Ramos (cell line): ENCODE results near the gene LTA4H.
"Not testable (repeated sequence)": the region's sequence is repeated elsewhere in the genome, so short reads cannot be mapped to it uniquely, and the experiment has no call there.

Experiments used
- in situ Hi-C: fragments of 300-500 bp; cut with MboI; formaldehyde crosslinking; loops from one replicate; pipeline ENCODE4 v1.14.3; 2022; ENCODE audit warnings: low sequenced_read_pairs; ENCODE audit not compliant: unreplicated experiment

LTA4H gene

DNA sequence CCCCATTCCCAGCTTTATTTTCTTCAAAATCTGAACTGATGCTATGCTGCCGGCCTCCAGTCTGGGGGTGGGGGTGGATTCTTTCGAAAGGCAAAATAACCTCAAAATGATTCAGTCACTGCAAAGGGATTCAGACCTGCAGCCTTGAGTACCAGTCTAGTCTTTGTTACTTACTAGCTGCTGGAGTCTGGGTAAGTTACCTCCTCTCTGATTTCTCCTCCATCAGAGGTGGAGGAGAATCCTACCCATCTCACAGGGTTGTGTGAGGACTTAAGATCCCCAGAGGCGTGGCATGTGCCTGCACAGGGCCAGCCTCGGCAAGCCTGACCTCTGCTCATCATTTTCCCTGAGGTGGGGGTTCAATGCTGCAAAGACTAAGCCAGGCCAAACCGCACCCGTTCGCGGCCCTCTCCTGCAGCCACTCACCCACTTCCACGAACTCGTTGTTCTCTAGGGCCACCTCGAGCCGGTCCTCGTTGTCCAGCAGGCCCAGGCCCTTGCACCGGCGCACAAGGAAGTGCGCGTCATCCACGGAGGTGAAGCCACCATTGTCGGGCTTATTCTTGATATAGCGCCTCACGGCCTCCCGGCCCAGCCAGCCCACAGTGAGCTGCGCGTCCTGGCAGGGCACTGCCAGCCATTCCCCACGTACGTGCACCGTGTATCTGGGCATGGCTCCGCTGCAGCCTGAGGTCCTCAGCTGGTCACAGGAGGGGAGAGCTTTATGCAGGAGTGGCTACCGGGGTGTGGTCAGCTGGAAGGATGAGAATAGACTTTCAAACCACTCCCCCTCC, 40.0 kb downstream of the LTA4H start:
- in situ Hi-C loops = no loop called here

DNA sequence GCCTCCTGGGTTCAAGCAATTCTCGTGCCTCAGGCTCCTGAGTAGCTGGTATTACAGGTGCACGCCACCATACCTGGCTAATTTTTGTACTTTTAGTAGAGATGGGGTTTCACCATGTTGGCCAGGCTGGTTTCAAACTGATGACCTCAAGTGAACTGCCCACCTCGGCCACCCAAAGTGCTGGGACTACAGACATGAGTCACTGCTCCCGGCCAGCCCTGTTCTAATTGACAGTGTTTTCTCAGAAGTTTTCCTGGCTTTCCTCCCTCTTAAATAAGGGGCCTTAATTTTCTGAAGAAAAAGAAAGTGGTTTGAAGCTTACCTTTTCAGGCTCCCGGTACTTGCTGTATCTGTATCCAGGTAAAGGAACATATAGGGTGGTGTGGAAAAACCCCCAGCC, 40.9 kb downstream of the LTA4H start:
- in situ Hi-C loops = no loop called here

DNA sequence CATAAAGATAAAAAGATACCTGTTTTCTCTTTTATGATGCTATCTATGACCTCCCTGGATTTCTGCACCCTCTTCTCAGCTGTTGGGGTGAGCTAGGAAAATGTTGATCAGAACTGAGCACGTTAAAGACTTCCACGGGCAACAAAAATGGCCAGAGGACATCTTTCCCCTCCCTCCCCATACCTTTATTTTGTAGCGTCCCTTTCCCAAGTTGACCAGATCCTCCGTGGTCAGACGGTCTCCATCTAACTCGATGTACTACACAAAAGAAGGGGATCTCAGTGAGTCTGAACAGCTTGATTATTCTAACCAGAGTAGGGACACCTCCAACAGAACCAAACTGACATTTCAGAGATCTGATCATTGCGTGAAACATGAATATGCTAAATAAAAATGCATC, 41.5 kb downstream of the LTA4H start:
- in situ Hi-C loops = no loop called here

DNA sequence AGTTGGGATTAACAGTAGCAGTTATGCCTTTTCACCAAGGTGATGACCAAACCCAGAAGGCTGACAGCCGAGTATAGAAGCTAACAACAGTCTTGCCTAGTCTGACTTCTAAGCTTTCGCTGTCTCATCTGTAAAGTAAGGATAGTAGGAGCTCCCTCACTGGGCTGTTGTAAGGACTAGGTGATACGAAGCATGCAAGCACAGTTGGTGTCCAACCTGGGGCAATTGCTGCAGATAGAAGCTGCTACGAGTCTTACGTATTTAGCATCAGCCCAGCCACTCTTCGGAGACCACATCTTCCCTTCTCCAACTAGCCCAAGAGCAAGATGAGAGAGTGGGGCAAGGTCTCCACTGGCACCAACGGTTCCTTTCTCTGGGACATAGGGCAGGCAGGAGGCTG, 45.3 kb downstream of the LTA4H start:
- in situ Hi-C loops = no loop called here

DNA sequence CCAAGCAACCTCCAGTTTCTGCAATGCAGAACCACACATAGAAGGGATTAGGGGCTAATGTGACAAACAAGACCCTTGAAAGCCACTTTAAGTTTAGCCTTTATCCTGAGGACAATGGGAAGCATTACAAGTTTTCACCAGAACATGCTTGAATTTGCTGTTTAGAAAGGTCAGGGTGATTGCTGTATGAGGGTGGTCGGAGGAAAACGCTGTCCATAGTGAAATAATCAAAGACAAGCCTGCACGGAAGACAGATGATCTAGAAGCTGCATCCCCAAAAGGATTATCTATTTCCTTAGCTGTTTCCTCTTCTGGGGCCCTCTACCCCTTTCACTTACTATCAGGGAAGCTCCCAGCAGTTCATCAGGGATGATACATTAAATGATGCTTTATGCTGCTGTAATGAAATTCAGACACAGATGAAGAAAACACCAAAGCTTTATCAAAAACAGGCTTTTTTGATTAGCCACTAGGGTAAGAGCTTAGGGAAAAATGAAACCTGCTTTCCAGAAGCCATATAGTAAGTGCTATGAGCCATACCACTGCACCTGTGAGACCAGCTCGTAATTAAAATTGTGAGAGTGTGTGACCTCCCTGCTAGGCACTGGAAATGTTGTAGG, 45.8 kb downstream of the LTA4H start:
- in situ Hi-C loops = no loop called here

DNA sequence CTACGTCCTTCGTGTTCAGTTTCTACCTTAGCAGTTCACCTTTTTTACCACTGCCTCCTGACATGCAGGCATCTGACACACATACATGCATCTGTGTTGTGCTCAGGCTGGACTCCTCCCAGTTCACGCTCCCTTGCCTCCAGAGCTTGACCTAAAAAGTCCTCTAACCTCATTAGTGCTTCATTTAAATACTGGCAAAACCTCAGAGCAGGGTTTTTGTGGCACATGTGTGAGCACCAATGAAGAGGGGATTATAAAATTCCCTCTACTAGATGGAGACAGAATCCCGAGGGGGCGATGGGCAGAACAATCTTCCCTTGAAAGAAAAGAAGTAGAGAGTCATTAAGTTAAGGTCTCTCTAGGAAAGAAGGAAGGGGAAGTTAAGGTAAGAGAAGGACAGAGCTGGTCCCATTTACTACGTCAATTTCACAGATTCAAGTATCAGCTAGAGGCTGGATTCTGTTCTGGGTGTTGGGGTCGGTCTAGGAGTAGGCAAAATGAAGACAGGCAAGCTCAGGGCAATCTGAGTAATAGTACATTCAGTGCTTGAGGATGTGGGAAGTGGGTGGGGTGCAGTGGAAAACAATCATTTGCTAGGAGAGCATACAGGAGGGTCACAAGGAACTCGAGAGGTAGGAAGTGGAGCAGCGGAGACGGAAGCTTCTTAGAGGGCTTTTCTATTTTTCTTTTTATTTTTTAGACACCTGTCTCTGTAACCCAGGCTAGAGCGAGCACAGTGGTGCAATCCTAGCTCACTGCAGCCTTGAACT, 46.7 kb downstream of the LTA4H start:
- in situ Hi-C loops = no loop called here

DNA sequence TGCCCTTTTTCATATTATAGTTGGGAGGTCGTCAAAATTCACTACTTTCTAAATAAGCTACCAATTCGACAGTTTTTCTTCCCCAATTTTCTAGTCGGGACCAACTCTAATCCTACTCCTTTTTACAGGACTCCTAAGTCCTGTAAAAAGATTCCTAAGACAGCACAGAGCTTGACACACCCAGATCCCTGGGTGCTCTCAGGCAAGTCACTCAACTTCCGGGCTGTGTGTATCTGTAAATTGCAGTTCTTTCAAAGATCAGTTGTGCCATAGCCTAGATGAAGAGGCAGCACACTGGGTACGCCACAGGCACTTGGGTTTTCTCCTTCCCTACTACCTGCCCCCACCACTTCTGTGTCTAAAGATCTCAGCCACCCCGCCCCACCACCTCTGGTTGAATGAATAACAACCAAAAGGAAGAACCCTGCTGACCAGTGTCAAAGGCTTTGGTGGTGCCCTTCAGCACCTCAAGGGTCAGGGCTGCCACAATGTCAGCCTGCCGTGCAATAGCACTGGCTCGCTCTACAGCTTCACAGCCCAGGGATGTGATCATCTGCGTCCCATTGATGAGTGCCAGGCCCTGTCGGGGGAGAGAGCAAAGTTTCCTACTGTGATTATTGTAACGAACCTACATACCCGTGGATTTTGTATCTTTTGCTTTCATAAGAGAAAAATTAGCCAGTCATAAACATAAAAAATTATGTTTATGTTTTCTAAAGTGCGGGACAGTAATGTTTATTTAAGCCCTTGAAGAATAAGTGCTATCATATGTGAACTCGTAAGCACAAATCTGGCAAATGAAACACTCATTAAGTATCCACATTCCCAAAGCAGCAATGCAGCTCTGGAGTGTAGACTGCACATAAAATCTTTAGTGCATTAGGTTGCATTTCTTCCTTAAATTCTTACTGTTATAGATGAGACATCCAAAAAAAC, 48.5 kb downstream of the LTA4H start:
- in situ Hi-C loops = no loop called here

DNA sequence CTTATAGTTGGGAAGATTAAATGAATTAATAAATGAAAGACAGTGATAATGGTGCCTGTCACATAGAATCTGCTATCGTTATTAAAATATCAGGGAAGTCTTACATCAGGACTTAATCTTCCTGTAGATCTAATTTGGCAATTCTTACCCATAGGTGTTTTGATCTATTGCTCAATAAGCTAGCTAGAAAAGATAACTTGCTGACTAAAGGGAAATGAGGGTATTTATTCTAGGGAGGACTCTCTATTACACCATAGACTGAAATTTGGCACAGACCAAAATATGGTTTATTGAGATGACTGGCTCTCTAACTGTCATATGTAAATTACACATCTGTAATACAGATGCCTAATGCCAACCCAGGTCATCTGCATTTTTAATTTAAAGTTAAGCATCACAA, 50.7 kb downstream of the LTA4H start:
- in situ Hi-C loops = no loop called here

DNA sequence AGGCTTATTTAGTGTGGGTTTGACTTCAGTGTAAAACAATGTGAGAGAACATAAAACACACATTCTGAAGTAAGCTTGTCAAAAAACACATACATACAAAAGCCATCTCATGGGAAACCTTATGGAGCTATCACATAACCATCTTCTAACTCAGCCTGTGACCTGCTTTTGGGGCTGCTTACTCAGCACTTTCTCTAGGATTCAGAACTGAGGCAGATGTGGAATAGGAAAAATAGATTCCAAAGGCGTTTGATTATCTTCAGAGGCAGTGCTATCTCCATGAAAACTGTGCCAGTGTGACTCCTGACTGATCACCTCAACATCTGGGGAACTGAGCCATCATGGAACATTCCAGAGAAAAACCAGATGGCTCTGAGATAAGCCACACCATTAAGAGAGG, 52.8 kb downstream of the LTA4H start:
- in situ Hi-C loops = no loop called here

DNA sequence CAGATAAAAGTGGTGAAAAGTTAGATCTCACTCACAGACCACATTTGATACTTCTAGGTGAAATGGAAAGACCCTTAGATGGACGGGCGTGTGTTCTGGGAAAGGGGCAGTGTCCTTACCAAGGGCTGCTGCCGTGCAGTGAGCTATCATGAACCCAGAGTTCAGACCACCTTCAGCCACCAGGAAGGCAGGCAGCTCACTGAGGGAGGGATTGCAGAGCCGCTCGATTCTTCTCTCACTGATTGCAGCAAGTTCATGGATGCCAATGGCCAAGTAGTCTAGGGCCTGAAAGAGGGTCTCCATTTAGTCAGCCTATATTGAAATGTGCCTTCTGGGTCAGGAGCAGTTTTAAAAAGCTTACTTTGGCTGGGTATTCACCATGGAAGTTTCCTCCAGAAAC, 55.0 kb downstream of the LTA4H start:
- in situ Hi-C loops = no loop called here

DNA sequence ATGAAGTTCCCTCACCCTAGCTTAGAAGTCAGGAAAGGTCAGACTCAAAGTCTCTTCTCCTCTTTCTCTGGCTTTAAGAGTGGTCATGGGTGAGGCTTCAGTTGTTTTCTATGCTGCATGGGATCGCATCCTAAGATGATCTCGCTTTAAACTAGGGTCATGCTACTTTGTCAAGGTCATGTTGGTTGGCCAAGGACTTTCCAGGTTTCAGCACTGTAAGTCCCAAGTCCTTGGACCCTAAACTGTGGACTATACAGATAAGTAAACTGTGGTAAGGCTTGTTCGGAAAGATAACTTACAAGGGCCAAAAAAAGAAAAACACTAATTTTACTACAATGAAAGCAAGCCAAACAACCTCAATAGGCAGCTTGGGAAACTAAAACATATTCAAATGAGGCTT, 56.6 kb downstream of the LTA4H start:
- in situ Hi-C loops = no loop called here

DNA sequence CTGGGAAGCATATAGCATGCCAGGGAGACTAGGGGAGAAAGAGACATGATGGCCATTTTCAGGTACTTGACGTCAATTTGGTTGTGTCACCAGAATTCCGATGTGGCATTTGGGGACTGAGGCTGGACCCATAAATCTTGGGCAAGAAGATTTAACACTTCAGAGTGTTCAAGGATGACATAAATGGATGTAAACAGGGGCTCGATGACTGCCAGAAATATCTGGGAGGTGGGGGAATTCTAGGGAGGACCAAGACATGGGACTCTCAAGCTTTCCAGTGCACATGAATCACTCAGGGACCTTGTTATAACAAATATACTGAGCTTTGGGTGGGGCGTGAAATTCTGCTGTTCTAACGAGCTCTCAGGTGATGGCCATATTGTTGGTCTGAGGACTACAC, 57.0 kb downstream of the LTA4H start:
- in situ Hi-C loops = no loop called here

DNA sequence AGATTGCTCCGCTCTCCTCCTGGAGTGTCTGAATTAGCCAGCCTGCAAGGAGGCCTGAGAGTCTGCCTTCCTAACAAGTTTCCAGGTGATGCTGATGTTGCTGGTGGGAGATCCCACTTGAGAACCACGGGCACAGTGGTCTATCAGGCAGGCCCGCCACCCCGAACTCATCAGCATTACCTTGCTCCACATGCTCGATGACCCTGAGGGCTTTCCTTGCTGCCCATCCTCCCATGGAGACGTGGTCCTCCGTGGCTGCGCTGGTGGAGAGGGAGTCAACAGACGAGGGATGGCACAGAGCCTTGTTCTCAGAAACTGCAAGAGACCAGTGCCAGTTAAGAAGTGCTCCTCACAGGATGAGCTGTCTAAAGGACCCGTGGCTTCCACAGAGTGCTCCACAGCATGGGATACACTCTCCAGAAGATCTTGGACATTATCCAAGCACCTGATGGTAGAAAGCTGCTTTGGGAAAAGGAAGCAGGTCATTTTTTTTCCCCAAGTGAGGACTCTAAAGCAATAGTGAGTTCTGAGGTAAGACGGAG, 57.6 kb downstream of the LTA4H start:
- in situ Hi-C loops = no loop called here

DNA sequence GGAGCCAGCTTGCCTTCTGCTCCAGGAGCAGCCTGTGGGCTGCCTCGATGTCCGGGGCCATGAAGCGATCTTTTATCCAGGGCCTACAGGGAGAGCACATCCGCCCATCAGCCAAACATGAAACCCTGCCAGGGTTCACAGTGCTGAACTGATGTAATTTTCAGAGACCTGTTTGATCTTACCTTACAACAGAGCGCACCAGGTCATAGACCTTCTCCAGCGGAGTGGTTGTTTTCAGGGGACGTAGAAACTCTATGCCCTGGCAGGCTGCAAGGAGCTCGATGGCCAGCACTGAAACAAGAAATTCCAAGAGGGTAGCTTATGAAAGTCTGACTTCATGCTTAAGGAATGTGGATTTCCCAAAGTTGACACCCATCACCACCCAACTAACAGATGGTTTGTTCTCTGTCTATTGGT, 59.0 kb downstream of the LTA4H start:
- in situ Hi-C loops = no loop called here

DNA sequence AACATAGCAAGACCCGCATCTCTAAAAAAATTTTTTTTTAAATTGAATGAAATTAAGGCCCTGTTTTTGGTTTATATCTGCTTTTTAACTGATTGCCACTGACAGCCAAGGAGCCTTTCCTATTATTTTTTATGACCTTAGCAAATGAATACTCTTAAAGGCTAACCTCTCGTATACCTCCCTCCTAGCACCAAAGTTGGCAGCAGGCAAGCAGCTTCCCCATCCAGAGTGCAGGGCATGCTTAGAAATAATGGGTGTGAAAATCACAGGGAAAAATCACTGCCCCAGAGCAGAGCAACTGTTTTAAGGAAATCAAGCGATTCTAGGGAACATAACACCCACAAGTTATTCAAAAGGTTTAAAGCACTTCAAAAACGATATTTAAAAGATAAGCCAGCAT, 59.9 kb downstream of the LTA4H start:
- in situ Hi-C loops = no loop called here

DNA sequence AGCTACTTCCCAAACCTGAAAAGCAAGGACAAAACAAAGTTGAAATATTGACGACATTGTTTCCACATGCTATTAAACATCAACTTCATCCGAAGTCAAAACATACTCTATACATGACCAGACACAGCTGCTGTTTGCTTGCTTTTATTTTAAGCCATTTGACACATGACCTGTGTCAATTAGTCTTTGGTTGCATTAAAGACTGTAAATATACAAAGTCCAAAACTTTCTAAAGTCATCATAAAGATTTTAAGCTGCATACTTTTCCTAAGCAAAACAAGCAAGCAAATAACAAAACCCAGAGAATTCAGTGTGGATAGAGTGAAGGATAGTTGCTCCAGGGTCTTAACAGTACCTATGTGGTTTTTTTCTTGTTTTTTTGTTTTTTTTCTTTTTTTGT, 61.0 kb downstream of the LTA4H start:
- in situ Hi-C loops = no loop called here

DNA sequence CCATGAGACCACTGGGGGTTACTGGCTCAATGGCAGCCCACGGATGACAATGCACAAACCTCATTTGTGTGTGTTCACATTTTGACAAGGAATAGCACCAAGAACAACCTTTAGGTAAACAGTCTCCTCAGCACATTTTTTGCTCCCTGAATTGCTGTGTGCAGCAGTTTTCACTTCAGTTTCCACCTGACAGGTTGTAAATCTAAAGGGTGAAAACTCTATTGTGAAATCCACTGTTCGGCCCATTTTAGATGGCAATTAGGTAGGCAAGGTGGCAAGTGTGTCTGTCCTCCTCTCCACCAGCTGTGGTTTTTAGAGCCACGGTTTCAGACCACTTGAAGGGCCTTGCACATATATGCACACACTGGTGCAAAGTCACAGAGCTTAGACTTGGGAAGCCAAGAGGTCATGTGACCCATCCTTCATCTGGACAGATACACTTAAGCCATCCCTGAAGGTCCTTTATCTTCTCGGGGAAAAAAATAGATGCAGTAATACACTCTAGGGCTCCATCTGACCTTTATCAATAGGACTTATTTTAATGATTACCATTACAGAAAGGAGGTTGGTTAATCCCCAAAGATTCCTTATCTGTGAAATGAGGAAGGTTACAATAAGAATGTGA, 62.4 kb downstream of the LTA4H start:
- in situ Hi-C loops = no loop called here

DNA sequence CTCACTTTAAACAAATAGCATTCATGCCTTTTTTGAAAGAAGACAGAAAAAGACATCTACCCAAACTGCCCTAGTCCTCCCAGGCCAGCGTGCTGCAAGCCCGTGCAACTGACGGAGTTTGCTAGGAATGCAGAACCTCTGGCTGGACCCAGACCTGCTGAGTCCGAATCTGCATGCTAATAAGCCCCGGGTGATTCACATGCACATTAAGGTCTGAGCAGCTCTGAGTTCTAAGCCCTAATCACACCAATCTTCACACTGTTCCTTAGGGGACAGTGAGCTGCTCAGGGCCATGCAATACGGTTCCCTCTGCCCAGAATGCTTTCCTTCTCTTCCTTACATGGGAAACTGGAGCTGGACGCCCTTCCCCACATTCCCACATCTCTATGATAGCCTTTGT, 64.5 kb downstream of the LTA4H start:
- in situ Hi-C loops = no loop called here

DNA sequence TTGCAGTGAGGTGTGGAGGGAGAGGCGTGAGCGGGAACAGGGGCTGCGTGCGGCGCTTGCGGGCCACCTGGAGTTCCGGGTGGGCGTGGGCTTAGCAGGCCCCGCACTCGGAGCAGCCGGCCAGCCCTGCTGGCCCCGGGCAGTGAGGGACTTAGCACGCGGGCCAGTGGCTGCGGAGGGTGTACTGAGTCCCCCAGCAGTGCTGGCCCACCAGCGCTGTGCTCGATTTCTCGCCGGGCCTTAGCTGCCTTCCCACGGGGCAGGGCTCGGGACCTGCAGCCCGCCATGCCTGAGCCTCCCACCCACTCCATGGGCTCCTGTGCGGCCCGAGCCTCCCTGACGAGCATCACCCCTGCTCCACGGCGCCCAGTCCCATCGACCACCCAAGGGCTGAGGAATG, 66.3 kb downstream of the LTA4H start:
- in situ Hi-C loops = not testable (repeated sequence)

DNA sequence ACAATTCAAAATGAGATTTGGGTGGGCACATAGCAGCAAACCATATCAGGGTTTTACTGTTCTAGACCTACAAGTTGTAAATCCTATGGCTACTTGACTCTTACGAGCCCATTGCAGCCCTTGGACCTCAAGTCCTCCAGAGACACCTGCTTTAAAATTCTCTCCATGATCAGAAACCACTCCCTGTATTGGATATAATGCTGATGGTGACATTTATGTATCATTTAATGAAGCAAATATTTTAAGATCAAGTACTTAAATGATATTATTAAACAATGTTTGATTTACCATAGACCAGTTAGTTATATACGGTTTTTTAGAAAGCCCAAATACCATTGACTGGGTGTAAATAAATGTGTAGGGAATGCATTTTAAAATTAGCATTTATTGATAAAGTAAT, 68.1 kb downstream of the LTA4H start:
- in situ Hi-C loops = no loop called here
